Uterus (tissue), 4 donors: ENCODE measurements around the gene NCAPG2. TPM values are rescaled to one million over a fixed set of nuclear protein-coding genes. Genes with fewer than 3 reads are reported as not detected.

Experiments
- DNase-seq, 2 donors: peaks; one replicate each; pipeline ENCODE4 v3.0.0-alpha.2; 2019 to 2020
- H3K27ac ChIP-seq, 2 donors: fragments of 200-600 bp; sonication (generic); 1 replicate in 1 of 2; 2 replicates in 1 of 2; pipeline ENCODE4 v1.5.1; 2016 to 2018
- H3K27me3 ChIP-seq, 2 donors: fragments of 200-600 bp; sonication (generic); one replicate each; pipeline ENCODE4 v1.5.1; 2018 to 2019; ENCODE audit warnings: control low read depth in 1 of 2
- H3K36me3 ChIP-seq, 2 donors: fragments of 200-600 bp; sonication (generic); one replicate each; pipeline ENCODE4 v1.5.1; 2019; ENCODE audit warnings: control low read depth in 1 of 2
- H3K4me1 ChIP-seq, 2 donors: fragments of 200-600 bp; sonication (generic); one replicate each; pipeline ENCODE4 v1.5.1; 2018 to 2019; ENCODE audit warnings: control low read depth in 1 of 2
- H3K4me3 ChIP-seq, 2 donors: fragments of 200-600 bp; sonication (generic); 1 replicate in 1 of 2; 2 replicates in 1 of 2; pipeline ENCODE4 v1.5.1; 2018 to 2019; ENCODE audit warnings: mild to moderate bottlenecking in 1 of 2
- H3K9me3 ChIP-seq, 2 donors: fragments of 200-600 bp; sonication (generic); one replicate each; pipeline ENCODE4 v1.5.1; 2019; ENCODE audit warnings: control low read depth in 1 of 2
- POLR2A ChIP-seq, 2 donors: fragments of 450-650 bp; IDR thresholded peaks; one replicate each; pipeline ENCODE4 v1.6.1; 2016; ENCODE audit warnings: antibody characterized with exemption in 2 of 2, mild to moderate bottlenecking in 1 of 2, moderate library complexity in 1 of 2
- intact Hi-C: fragments of 100-400 bp; cut with DNase I; formaldehyde crosslinking; loops from one replicate; pipeline ENCODE4 v1.15.1; 2023; ENCODE audit warnings: low total_unique reads
- total RNA-seq, 4 donors: library from RNA; depleted of rRNA in 3 of 4; stranded (reverse); fragments of >200 nt in 3 of 4; gene quantifications; one replicate each; pipeline versions ENCODE4 v1.1.0 to v1.2.4, GENCODE V29; 2014 to 2023
- TF ChIP-seq, protein P1 (sequence below), 4 experiments: fragments of 200-600 bp in 2 of 4; fragments of 450-650 bp in 2 of 4; sonication (generic) in 2 of 4; IDR thresholded peaks; one replicate each; pipeline ENCODE4 v1.5.1; 2016 to 2019; ENCODE audit warnings: antibody characterized with exemption in 4 of 4, mild to moderate bottlenecking in 2 of 4, moderate library complexity in 1 of 4
- donor health status: DM: yes; HTN: yes; CAD: no.

The NCAPG2 gene
- total RNA-seq, 4 donors from 2014 or later: 0.51 to 36.0 (median 7.8) TPM

DNA sequence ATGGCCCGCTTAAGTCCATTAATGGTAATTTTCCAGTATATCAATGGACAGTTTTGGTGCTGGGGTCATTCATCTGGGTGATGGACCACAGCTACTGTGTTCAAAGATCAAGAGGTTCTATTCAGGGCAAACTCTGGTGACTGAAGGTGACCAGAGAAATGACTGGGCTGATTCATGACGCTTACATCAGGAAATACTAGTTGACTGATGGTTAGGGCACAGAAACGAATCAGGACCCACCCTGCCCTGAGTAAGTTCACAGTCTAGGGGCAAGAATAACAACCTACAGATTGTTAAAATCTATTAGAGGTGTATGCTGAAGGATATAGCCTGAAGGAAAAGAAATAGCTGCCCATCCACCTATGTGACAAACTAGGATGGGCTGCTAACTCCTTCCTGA is 9.5 kb downstream of the NCAPG2 start:
- Histone ChIP-seq H3K36me3 (no peaks in the 10 kb centered on the region), H3K4me1 (no peaks in the 10 kb centered on the region), H3K27me3 (no peaks in the 10 kb centered on the region), H3K9me3 (no peaks in the 10 kb centered on the region), H3K4me3 (no peak overlapping the region), H3K27ac (no peak overlapping the region)
- intact Hi-C loops: no loop called here
- no peak for DNase-seq
- TF ChIP-seq POLR2A (IDR thresholded peaks at IDR 0.05): no peak

DNA sequence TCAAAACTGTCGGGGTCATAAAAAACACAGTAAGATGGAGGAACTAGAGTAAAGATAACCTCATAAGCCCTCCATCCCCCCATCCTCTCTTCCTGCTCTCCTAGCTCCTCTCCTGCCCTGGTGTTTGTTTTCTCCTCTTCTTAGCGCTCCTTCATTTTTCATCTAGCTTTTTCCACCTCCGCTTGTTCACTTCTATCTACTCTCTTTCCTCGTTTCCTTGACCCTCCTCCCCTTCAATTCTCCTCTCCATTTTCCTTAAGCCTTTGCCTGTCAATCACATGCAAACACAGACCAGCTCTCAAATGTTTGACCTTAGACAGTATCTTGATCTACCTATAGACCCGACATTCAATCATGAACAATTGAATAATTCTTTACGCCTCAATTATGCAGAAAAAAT is 10.0 kb downstream of the NCAPG2 start:
- intact Hi-C loops: no loop called here
- no peaks in the 10 kb centered on the region for H3K27me3 ChIP-seq

DNA sequence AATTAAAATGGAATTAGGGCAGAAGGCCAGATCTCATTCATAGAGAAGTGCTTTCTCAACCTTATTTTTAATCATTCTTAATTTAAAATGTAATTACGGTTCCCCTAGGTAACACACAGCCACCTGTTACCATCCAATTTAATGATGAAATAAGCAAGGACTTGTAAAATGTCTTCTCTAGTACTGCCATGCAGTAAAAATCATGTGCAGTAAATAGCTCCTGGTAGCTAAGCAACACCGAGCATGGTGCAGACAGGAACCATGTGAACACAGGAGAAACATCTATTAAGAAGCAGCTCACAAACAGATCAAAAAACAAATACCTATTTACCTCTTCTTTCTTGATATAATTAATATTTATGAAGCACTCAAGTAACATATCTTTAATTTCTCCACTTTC is 15.1 kb downstream of the NCAPG2 start:
- Histone ChIP-seq H3K4me3 (no peak overlapping the region), H3K36me3 (no peaks in the 10 kb centered on the region), H3K9me3 (no peaks in the 10 kb centered on the region), H3K27ac (no peak overlapping the region), H3K27me3 (no peaks in the 10 kb centered on the region), H3K4me1 (no peaks in the 10 kb centered on the region)
- TF ChIP-seq, protein P1, sequence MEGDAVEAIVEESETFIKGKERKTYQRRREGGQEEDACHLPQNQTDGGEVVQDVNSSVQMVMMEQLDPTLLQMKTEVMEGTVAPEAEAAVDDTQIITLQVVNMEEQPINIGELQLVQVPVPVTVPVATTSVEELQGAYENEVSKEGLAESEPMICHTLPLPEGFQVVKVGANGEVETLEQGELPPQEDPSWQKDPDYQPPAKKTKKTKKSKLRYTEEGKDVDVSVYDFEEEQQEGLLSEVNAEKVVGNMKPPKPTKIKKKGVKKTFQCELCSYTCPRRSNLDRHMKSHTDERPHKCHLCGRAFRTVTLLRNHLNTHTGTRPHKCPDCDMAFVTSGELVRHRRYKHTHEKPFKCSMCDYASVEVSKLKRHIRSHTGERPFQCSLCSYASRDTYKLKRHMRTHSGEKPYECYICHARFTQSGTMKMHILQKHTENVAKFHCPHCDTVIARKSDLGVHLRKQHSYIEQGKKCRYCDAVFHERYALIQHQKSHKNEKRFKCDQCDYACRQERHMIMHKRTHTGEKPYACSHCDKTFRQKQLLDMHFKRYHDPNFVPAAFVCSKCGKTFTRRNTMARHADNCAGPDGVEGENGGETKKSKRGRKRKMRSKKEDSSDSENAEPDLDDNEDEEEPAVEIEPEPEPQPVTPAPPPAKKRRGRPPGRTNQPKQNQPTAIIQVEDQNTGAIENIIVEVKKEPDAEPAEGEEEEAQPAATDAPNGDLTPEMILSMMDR (IDR thresholded peaks at IDR 0.05): no peak
- TF ChIP-seq POLR2A (IDR thresholded peaks at IDR 0.05): no peak
- DNase-seq: no peak
- intact Hi-C loops: no loop called here

More for the DNA sequence above, 10.0 kb downstream of the NCAPG2 start:
- H3K4me3 ChIP-seq: no peak overlapping the region
- no peaks in the 10 kb centered on the region for H3K4me1 ChIP-seq
- no peaks in the 10 kb centered on the region for H3K36me3 ChIP-seq
- TF ChIP-seq POLR2A (IDR thresholded peaks at IDR 0.05): no peak
- TF ChIP-seq, protein P1 (IDR thresholded peaks at IDR 0.05): no peak
- no peak overlapping the region for H3K27ac ChIP-seq
- no peak for DNase-seq
- H3K9me3 ChIP-seq: no peaks in the 10 kb centered on the region

DNA sequence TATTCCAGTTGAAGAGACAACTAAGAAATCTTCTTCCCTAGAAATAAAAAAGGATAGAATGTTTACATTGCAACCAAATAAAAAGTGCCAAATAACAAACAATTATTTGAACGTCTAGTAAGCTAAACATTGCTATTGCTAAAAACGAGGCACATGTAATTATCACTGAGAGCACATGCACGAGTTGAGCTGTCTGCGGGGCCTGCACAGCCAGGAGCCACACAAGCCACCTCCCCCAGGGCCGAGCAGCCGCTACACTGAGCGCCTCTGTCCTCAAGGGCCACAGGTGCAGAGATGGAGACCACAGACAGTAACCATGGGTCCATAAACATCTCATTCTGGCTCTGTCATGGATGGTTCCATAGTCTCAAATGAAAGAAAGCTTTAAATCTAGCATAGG is 17.2 kb downstream of the NCAPG2 start:
- DNase-seq: no peak
- no peak overlapping the region for H3K4me3 ChIP-seq
- no peaks in the 10 kb centered on the region for H3K36me3 ChIP-seq
- H3K27me3 ChIP-seq: no peaks in the 10 kb centered on the region
- no peaks in the 10 kb centered on the region for H3K9me3 ChIP-seq
- intact Hi-C loops: no loop called here
- no peaks in the 10 kb centered on the region for H3K4me1 ChIP-seq
- TF ChIP-seq POLR2A (IDR thresholded peaks at IDR 0.05): no peak
- TF ChIP-seq, protein P1 (IDR thresholded peaks at IDR 0.05): no peak
- H3K27ac ChIP-seq: no peak overlapping the region

DNA sequence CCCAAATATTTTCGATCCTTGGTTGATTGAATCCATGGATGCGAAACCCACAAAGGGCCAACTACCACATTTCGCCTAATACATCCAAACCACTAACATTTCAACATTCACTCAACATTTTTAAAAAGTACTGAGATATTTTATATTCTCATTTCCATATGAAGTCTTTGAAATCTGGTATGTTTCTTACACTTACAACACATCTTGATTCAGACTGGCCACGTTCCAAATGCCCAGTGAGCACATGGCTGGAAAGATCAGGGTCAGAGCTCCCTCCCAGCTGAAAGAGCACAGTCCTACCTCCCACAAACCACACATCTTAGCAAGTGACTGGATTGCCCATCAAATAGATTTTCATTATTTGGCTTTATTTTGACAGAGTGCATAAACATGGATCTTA is 18.9 kb downstream of the NCAPG2 start:
- intact Hi-C loops: no loop called here
- no peak for DNase-seq
- H3K9me3 ChIP-seq: no peaks in the 10 kb centered on the region
- H3K27me3 ChIP-seq: no peaks in the 10 kb centered on the region
- no peak overlapping the region for H3K4me3 ChIP-seq
- no peak overlapping the region for H3K27ac ChIP-seq
- TF ChIP-seq POLR2A (IDR thresholded peaks at IDR 0.05): no peak
- TF ChIP-seq, protein P1 (IDR thresholded peaks at IDR 0.05): no peak
- no peaks in the 10 kb centered on the region for H3K4me1 ChIP-seq
- H3K36me3 ChIP-seq: no peaks in the 10 kb centered on the region

DNA sequence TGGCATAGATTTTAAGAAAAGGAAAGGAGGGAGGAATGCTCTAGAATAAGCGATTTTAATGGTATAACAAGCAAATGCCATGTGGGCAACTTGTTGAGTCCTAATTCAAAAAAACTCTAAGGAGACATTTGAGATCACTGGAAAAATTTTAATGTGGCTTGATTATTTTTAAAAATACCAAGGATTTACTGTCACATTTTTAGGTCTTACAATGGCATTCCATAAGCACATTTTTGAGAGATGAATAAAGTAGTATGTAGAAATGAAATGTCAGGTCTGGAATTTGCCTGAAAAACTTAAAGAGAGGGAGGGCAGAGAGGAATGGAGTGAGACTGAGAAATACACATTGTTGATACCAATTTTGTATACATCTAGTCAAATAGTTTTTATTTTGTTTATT is 20.3 kb downstream of the NCAPG2 start:
- no peak for DNase-seq
- H3K36me3 ChIP-seq: no peaks in the 10 kb centered on the region

More for the DNA sequence above, 20.3 kb downstream of the NCAPG2 start:
- Histone ChIP-seq H3K27me3 (no peaks in the 10 kb centered on the region), H3K27ac (no peak overlapping the region), H3K4me3 (no peak overlapping the region), H3K9me3 (no peaks in the 10 kb centered on the region), H3K4me1 (no peaks in the 10 kb centered on the region)
- TF ChIP-seq POLR2A (IDR thresholded peaks at IDR 0.05): no peak
- TF ChIP-seq, protein P1 (IDR thresholded peaks at IDR 0.05): no peak
- intact Hi-C loops: no loop called here
